GM18519 (cell line): ENCODE measurements around the gene INTS3.

ENCODE experiments used
- ATAC-seq: cut with Tn5 transposase; IDR thresholded peaks from one replicate; pipeline ENCODE4 v1.9.1; 2021; ENCODE audit warnings: mild to moderate bottlenecking, moderate library complexity; ENCODE audit not compliant: unreplicated experiment, low FRiP score

Gene INTS3

GRCh38 chr1:153816283-153816889 is 88.5 kb downstream of the INTS3 start:
- ATAC-seq = no peak

GRCh38 chr1:153818876-153819275 is 91.0 kb downstream of the INTS3 start:
- no peak for ATAC-seq
